Limb (tissue), 2 donors: ENCODE results near the gene SAT2.
A peak's percentile ranks its signal among the peaks of the same experiment; 100 is the strongest.
"Not testable (repeated sequence)": the region's sequence is repeated elsewhere in the genome, so short reads cannot be mapped to it uniquely, and the experiment has no call there.

Source experiments
- DNase-seq, 2 donors: peaks; one replicate each; pipeline ENCODE4 v3.0.0-alpha.2; 2016; ENCODE audit errors: extremely low spot score in 2 of 2

Gene SAT2

DNA sequence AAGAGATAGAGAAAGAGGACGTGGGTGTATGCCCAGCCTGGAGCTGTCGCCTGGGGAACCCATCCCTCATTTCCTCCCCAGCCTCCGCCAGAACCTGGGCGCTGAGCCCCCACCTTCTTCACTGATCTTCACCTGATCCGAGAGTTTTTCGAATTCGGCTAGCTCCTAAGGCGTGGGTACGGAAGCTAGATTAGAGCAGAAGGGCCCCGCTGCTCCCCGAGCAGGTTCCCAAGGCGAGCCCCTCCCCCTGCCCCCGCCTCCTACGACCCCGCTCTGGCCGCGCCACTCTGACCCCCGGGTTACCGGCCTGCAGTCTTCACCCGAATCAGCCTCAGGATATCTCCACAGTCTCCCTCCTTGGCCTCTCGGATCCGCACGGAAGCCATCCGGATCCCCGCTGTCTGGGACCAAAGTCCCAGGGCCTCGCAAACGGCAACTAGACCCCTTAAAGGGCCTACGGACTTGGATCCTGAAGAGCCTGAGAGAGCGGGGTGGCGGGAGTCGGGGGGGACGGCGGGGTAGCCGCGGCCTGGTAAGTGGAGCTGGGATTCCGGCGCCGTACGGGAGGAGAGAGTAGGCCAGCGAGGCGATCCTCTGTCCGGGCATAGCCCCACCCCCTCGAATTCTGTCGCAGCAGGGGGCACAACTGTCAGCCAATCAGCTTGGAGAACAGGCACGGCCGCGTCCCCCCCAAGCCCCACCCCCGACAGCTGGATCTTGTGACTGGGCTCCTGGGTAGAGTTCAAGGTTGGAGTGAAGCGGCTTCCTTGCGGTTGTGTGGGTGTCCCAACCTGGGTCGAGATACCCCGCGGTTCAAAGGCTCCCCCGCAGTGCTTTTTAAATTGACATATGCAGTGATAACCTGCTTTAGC, at the start of gene SAT2:
Gene SAT2, minus strand, starts transcription at position 572 of the 872 bp plus-strand sequence. Its CDS starts 186 bp downstream, at position 386.
- peak; percentile 92 to 98 for DNase-seq

GRCh38 chr17:7676533-7676932, 48.9 kb upstream of the SAT2 start:
- no peak for DNase-seq

GRCh38 chr17:7674934-7675333, 47.3 kb upstream of the SAT2 start:
- DNase-seq = no peak

- DNase-seq = no peak
Observed at GRCh38 chr17:7673239-7673638, 45.6 kb upstream of the SAT2 start.

DNA sequence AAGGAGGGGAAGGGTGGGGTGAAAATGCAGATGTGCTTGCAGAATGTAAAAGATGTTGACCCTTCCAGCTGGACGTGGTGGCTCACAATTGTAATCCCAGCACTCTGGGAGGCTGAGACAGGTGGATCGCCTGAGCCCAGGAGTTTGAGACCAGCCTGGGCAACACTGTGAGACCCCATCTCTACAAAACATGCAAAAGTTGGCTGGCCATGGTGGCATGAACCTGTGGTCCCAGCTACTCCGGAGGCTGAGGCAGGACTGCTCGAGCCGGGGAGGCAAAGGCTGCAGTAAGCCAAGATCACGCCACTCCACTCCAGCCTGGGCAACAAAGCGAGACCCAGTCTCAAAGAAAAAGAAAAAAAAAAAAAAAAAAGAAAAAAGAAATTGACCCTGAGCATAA, 40.9 kb upstream of the SAT2 start:
- no peak for DNase-seq

DNA sequence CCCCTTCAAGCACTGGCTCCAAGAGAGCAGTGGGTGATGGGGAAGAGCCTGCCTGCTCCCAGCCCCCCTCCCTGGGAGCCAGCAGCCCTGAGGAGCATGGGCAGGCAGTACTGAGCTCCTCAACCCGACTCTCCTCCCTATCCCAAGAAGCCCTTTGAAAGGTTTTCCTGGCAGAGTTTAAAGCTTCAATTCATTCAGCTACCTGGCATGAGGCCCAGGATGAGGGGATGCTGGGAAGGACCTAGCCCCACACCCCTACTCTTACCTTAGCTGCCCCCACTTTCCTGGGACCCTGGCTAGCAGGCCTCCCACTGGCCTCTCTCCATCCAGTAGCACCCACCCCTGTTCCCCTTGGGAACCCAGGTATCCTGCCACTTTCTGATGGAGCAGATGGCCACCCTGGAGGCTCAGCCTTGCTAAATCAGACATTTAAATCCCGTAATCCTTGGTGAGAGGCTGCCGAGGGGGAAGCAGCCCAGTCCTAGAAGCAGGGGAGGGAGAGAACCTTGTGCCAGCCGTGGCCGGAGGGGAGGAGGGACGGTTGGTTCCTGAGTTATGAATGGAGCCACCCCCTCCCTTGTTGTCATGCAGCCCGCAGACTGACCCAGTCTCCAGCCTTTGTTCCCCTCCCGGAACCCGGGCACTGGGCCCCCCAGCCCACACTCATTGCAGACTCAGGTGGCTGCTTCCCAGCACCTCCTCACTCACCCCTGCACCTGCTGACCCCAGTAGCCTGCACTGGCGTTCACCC, 40.2 kb upstream of the SAT2 start:
- DNase-seq = peak in 1 of 2 donors; percentile 75

- peak in 1 of 2 donors; percentile 71 for DNase-seq
Observed at GRCh38 chr17:7656958-7657609, 29.5 kb upstream of the SAT2 start.

DNA sequence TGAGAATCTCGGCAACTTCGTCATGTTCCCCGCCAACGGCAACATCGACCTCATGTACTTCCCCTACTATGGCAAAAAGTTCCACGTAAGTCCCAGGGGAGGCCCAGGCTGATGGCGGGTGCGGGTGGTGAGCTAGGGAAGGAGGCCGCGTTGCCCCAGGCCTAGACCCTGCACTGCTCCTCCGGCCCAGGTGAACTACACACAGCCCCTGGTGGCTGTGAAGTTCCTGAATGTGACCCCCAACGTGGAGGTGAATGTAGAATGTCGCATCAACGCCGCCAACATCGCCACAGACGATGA, 27.9 kb upstream of the SAT2 start:
- DNase-seq = no peak

- DNase-seq = no peak
Observed at GRCh38 chr17:7654832-7655540, 27.4 kb upstream of the SAT2 start.

- DNase-seq = no peak
Observed at GRCh38 chr17:7652388-7653356, 25.1 kb upstream of the SAT2 start.

DNA sequence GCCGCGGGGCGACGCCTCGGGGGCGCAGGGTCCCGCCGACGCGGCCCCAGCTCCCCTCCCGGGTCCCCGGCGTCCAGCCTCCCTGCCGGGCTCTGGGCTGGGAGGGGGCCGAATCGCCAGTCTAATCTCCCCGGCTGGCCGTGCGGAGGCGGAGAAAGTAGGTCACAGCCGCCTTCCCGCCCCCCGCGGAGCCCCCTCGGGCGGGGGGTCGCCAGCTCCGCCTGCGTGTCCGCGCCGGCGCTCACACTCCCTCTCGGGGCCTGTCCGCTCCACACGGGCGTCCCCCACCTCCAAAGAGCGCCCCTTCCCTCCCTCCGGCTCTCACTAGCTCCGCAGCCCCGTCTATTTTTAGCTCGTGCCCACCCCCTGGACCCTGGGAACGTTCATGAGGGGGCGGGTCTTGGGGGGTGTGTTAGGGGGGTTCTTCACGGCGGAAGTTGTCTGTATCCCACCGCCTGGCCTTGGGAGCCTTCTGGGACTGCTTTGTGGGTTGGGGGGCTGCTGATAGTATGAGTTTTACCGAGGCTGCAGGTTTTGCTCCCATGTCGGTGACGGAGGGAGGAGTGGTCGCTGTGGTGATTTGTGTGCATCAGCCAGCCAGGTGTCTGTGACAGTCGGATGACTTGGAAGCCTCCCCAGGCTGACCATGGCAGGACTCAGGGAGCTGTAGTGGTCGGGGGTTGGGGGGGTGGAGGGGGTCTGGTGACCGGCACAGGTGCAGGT, 24.2 kb upstream of the SAT2 start:
- DNase-seq = peak in 1 of 2 donors; percentile 83

DNA sequence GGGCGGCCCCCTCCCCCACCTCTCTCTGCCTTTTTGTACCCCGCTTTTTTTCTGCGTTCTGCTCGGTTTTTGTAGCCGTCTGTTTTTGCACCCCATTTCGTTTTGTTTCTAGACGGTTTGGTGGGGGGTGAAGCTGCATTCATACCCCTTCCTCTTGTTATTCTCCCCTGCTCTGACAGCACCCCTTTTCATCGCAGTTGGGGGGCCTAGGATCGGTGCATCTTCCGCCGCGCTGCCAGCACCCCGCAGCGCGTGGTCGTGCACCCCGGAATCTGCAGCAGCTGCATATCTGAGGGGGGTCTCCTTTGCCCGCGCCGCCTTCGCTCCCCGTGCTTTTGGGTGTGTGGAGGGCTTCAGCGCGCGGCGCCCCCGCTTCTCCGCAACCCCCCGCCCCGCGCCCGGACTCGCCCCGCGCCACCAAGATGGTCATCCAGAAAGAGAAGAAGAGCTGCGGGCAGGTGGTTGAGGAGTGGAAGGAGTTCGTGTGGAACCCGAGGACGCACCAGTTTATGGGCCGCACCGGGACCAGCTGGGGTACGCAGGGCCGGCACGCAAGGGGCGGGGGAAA, 23.6 kb upstream of the SAT2 start:
- peak in 1 of 2 donors; percentile 59 for DNase-seq

DNA sequence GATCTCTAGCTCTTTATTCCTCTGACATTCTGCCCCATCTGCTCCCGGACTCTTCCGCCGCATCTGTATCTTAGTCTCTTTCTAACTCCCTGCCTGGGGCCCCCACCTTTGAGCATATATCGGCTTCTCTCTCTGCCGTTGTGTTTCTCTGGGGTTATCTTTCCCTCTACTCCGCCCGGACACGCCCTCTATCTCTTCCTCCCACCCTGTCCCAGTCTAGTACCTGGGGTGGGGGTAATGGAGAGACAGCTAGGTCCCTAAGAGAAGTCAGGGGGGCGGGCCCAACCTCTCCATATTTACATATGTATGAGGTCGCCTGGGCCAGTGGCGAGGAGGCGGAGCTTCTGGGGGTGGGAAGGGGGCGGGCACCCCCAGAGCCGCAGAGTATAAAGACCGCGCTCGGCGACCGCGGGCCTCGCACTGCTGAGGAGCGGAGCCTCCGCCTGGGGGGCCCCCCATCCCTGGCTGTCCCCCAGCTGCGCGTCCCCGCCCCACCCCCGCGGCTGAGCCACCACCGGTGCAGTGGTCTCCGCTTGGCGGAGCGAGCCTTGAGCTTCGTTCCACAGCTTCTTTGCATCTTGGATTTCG, 23.0 kb upstream of the SAT2 start, which contains the start of gene ATP1B2:
Gene ATP1B2, plus strand, starts transcription at position 418 of the 588 bp plus-strand sequence. CDS start 593 bp downstream, outside the sequence.
- DNase-seq = peak in 1 of 2 donors; percentile 88

GRCh38 chr17:7647018-7647417, 19.4 kb upstream of the SAT2 start:
- no peak for DNase-seq

DNA sequence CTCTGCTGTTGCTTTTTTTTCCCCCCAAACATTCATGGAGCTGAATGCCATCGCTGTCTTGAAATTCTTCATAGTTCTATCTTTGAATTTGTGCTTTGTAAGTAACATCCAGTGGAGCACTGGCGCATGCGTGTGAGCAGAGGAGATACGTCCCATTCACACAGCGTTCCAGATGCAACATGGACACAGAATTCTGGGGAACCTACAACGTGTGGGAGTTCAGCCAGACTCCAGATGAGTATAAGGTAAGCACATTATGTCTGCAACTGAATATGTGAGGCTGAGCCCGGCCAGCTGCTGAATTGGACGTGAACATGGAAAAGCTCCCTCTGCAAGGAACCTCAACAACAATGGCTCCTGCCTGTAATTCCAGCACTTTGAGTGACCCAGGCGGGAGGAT, 18.8 kb upstream of the SAT2 start:
- no peak for DNase-seq

DNA sequence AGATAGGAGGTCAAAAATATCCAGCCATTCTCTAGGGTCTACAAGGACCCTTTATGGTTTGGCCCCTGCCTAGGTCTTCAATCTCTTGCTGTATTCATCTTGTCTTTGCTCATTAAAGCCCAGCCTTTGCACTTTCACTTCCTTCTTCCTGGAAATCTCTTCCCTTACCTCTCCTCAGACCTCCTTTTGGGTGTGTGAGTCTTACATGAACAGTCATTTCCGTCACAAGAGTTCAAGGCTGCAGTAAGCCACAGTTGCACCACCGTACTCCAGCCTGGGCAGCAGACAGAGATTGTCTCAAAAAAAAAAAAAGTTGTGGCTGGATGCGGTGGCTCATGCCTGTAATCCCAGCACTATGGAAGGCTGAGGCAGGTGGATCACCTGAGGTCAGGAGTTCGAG, 17.2 kb upstream of the SAT2 start:
- DNase-seq = no peak

- not testable (repeated sequence) for DNase-seq
Observed at GRCh38 chr17:7641635-7642034, 14.0 kb upstream of the SAT2 start.

GRCh38 chr17:7640783-7641182, 13.2 kb upstream of the SAT2 start:
- no peak for DNase-seq

- no peak for DNase-seq
Observed at GRCh38 chr17:7636163-7636562, 8.5 kb upstream of the SAT2 start.
